Esophagus (tissue), 2 donors: Measurements from ENCODE around the gene AGBL5. TPM values are rescaled to one million over a fixed set of nuclear protein-coding genes. Genes with fewer than 3 reads are reported as not detected.

Experiments
- H3K27ac ChIP-seq, 2 donors: one replicate each; pipeline ENCODE4 v1.5.1; 2013; ENCODE audit warnings: low read depth in 2 of 2, mild to moderate bottlenecking in 2 of 2, inconsistent platforms in 1 of 2, low read length in 1 of 2, moderate library complexity in 1 of 2
- H3K27me3 ChIP-seq, 2 donors: one replicate each; pipeline ENCODE4 v1.6.1; 2013; ENCODE audit warnings: low read length in 2 of 2, control low read depth in 1 of 2, mild to moderate bottlenecking in 1 of 2; ENCODE audit not compliant: insufficient read depth in 2 of 2, control insufficient read depth in 1 of 2
- H3K36me3 ChIP-seq, 2 donors: one replicate each; pipeline ENCODE4 v1.6.1; 2013; ENCODE audit warnings: low read length in 1 of 2; ENCODE audit not compliant: control insufficient read depth in 2 of 2, insufficient read depth in 2 of 2
- H3K4me1 ChIP-seq, 2 donors: one replicate each; pipeline ENCODE4 v1.6.1; 2013; ENCODE audit warnings: low read length in 1 of 2; ENCODE audit not compliant: control insufficient read depth in 2 of 2, insufficient read depth in 2 of 2
- H3K4me3 ChIP-seq, 2 donors: one replicate each; pipeline ENCODE4 v1.5.1; 2013; ENCODE audit warnings: low read length in 2 of 2, mild to moderate bottlenecking in 2 of 2, low read depth in 1 of 2, moderate library complexity in 1 of 2
- H3K9me3 ChIP-seq, 2 donors: one replicate each; pipeline ENCODE4 v1.6.1; 2013; ENCODE audit warnings: mild to moderate bottlenecking in 2 of 2, low read depth in 1 of 2, low read length in 1 of 2, moderate library complexity in 1 of 2; ENCODE audit not compliant: control insufficient read depth in 2 of 2, insufficient read depth in 1 of 2
- WGBS, 2 donors: extraction: QIAGEN DNeasy Blood & Tissue Kit; methylation state at CpG; one replicate each; pipeline ENCODE4 v1.1.7; 2013; 5-methylcytosine and 5-hydroxymethylcytosine counted together
- polyA plus RNA-seq, 2 donors: library from polyadenylated mRNA; stranded (reverse); fragments of 200-250 nt; gene quantifications; one replicate each; pipeline ENCODE4 v1.2.3, GENCODE V29; 2013
- donor health status: healthy with polysubstance abuse.
- donor health status: Bipolar disorder and iron deficiency.

The AGBL5 gene, protein sequence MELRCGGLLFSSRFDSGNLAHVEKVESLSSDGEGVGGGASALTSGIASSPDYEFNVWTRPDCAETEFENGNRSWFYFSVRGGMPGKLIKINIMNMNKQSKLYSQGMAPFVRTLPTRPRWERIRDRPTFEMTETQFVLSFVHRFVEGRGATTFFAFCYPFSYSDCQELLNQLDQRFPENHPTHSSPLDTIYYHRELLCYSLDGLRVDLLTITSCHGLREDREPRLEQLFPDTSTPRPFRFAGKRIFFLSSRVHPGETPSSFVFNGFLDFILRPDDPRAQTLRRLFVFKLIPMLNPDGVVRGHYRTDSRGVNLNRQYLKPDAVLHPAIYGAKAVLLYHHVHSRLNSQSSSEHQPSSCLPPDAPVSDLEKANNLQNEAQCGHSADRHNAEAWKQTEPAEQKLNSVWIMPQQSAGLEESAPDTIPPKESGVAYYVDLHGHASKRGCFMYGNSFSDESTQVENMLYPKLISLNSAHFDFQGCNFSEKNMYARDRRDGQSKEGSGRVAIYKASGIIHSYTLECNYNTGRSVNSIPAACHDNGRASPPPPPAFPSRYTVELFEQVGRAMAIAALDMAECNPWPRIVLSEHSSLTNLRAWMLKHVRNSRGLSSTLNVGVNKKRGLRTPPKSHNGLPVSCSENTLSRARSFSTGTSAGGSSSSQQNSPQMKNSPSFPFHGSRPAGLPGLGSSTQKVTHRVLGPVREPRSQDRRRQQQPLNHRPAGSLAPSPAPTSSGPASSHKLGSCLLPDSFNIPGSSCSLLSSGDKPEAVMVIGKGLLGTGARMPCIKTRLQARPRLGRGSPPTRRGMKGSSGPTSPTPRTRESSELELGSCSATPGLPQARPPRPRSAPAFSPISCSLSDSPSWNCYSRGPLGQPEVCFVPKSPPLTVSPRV
- polyA plus RNA-seq: 10 to 100 TPM in 1 of 2 donors, 1 to 10 TPM in 1; 7.6 to 10.6 TPM

DNA sequence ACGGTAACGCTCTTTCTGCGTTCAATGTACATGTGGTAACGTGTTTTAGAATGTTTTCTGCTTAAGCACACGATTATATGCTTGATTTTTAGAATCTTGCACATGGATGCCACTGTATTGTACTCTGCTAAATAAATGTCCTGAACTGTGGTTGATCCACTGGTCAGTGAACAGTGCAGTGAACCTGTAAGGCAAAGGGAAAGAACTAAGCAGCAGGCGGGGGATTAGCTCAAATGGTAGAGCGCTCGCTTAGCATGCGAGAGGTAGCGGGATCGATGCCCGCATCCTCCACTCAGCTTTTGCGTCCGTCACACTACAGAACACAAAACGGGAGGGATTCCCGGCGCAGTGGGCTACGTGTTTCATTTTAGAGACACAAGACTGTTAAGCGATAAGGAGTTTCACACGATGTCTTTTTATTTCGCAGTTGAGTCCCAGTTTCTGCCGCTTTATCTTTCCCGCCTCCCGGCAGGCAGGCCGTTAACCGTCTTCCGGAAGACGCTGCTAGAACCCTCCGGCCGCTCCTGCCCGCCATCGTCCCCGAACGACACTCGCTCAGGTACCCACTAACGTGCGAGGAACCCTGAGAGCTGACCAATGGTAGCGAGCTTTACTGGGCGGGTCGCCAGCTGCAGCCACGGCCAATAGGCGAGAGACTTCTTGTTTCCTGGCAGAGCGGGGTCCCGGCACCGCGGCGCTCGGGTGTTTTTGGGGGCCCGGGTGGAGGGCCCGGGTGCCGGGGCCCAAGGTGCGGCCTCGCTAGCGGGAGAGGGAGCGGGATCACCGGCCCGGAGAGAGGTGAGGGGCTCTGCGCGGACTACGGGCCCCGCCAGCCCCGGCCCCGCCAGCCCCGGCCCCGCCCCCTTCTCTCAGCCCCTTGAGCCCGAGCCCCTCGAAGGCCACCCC is at the start of gene AGBL5:
AGBL5 (plus strand) TSS at position 673 of the 906 bp plus-strand sequence. CDS start 1,291 bp downstream, outside the sequence.
- Histone ChIP-seq H3K4me3 (peak within 1 kb of the TSS; percentile 60 to 74), H3K9me3 (no peaks in the 10 kb centered on the region), H3K27ac (peak within 1 kb of the TSS; percentile 91 to 93), H3K27me3 (no peaks in the 10 kb centered on the region), H3K4me1 (no peaks in the 10 kb centered on the region), H3K36me3 (peaks cover 8 to 16% of the 10 kb centered on the region in 2 donors)
- 0 to 1% methylated on average over 59 to 67 of the region's 67 CpGs for WGBS, 2 donors

DNA sequence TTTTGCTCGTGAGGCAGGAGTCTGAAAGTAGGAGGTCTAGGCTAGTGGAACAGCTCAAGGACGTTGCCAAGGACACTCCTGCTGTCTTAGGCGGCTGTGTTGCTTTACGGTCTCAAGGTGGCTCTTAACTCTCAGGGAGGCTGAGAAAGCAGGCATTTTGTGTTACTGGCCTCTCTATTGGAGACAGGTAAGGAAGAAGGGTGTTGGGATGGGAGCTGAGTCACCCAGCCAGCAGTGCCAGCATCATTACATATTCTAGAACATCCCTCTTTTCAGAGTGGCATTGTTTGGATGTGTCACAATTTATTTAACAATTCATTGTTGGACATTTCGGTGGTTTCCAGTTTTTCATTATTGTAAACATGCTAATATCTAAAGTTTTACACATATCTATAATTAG is 49.5 kb upstream of the AGBL5 start:
- Histone ChIP-seq H3K4me1 (peaks cover 0 to 3% of the 10 kb centered on the region in 2 donors), H3K27me3 (no peaks in the 10 kb centered on the region), H3K9me3 (no peaks in the 10 kb centered on the region), H3K27ac (no peak overlapping the region), H3K36me3 (no peaks in the 10 kb centered on the region), H3K4me3 (no peak overlapping the region)
- 58% methylated on average over 5 of the region's 5 CpGs for WGBS, 2 donors

DNA sequence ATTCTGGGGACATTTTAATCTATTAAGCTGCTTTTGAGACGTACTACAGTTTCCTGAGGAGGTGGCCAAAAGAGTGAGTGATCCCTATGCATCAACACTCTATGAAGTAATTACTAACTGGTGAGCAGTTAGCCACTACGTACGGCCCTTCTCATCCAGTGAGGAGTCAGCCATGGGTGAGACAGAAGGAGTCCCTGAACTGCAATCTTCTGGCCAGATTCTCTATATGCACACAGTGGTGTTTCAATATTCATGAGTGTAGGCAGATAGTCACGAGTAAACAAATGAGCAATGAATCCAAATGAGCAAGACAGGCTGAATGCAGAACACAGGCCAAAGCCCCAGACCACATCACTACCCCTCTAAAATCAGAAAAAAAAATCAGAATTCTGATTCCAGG is 48.5 kb upstream of the AGBL5 start:
- WGBS, 2 donors: 87 to 90% methylated on average over 4 of the region's 4 CpGs
- Histone ChIP-seq H3K9me3 (no peaks in the 10 kb centered on the region), H3K4me3 (no peak overlapping the region), H3K27me3 (no peaks in the 10 kb centered on the region), H3K4me1 (peaks cover 0 to 3% of the 10 kb centered on the region in 2 donors), H3K27ac (no peak overlapping the region), H3K36me3 (no peaks in the 10 kb centered on the region)

DNA sequence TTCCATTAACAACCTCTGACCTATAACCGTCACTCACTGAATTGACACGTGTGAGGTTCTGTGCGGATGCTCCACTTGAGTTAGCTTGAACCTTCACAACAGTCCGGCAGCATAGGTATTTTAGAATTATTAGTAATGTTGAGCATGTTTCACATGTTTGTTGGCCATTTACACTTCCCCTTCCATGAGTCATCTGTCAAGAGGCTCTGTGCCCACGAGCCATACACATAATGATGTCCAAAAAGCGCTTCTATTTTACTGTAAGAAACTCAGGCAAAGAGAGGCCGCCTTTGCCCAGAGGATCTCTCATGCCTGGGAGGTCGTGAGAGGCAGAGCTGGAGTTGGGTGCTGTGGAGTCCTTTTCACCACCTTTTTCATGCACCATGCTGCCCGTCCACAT is 47.6 kb upstream of the AGBL5 start:
- Histone ChIP-seq H3K9me3 (no peaks in the 10 kb centered on the region), H3K36me3 (no peaks in the 10 kb centered on the region), H3K4me1 (peaks cover 0 to 3% of the 10 kb centered on the region in 2 donors), H3K27me3 (no peaks in the 10 kb centered on the region), H3K27ac (no peak overlapping the region), H3K4me3 (no peak overlapping the region)
- 78 to 82% methylated on average over 9 of the region's 9 CpGs for WGBS, 2 donors

DNA sequence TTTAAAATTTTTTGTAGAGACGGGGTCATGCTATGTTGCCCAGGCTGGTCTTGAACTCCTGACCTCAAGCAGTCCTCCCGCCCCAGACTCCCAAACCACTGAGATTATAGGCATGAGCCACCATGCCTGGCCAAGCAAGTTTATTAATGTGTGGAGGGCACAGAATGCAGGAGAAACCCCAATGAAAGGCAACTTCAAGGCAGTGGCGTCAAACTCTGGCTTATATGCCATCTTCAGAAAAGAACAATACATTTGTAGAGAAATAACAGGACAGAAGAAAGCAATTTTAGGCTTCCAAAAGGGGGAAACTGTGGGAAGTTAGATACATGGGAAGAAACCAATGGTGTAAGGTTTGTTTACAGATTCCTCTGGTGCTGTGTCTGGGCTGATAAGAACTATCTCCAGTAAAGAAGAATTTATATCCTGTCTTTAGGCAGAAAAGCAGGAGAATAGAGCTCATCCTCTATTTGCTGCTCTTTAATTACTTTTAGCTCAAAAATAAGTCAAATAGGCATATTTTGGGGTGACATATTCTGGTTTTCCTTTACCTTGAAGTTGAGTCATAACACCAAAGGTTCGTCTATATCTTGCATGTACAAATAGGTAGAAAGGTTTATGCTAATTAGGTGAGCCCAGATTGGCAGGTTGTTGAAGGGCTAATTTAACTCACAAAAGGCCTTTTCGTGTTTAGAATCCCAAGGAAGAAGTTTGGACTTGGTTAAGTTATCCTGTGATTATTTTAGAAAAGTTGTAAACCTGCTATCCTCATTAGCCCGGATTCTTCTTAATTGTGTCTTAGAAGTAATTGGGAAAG is 44.7 kb upstream of the AGBL5 start:
- no peaks in the 10 kb centered on the region for H3K36me3 ChIP-seq
- H3K4me3 ChIP-seq: no peak overlapping the region
- WGBS, 2 donors: 74 to 77% methylated on average over 6 of the region's 6 CpGs
- H3K27ac ChIP-seq: no peak overlapping the region
- H3K9me3 ChIP-seq: no peaks in the 10 kb centered on the region
- H3K27me3 ChIP-seq: no peaks in the 10 kb centered on the region
- H3K4me1 ChIP-seq: peaks cover 0 to 3% of the 10 kb centered on the region in 2 donors

DNA sequence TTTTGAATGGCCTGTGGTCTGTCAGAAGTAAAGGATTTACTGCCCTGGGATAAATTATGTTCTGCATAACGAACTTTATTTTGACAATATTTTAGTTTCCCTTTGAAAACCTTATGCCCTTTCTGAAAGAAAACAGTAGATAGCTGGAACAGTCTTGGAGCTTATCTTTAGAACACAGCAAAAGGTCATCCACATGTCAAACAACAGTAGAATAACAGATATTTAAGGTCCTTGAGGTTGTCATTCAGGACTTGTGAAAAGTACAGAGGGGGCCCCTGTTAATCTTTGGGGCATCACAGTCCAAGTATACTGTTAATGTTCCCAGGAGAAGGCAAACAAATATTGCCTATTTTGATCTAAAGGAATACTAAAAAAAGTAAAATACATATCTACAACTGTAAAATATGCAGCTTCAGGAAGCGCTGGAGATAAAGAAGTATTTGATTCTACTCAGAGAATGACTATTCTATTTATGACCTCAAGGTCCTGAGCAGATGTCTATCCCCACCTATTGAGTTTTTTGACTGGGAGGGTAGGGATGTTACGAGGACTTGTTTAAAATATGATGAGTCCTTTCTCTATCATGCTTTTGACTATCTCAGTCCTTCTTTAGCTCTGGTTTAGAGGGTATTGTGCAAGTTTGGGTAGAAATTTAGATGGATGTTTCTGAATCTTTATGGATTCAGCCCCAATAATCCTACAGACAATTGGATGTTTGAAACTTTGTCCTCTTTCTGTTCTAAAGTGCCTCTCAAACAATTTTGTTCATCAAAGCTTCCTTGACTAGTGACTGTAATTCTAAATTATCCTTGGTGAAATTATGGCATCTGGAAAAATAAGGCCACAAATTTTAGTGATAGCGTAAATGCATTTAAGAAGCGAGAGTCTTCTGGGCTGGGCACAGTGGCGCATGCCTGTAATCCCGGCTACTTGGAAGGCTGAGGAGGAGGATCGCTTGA is 43.8 kb upstream of the AGBL5 start:
- H3K9me3 ChIP-seq: no peaks in the 10 kb centered on the region
- H3K4me1 ChIP-seq: no peaks in the 10 kb centered on the region
- H3K27me3 ChIP-seq: no peaks in the 10 kb centered on the region
- 81 to 82% methylated on average over 8 of the region's 8 CpGs for WGBS, 2 donors
- no peak overlapping the region for H3K27ac ChIP-seq
- no peak overlapping the region for H3K4me3 ChIP-seq
- H3K36me3 ChIP-seq: no peaks in the 10 kb centered on the region

DNA sequence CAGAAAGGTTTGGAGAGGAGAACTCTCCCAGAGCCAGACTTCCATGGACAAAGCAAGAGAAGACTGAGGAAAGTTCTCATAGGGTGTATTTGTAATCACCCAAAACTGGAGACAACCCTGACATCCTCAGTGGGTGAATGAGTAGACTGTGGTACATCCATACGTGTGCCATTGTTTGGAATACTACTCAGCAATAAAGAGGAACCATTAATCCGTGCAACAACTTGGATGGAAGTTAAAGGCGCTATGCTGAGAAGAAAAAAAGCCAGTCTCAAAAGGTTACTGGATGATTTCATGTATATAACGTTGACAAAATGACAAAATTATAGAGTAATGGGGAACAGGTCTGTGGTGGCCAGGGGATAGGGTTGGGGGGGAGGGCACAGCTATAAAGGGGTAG is 42.8 kb upstream of the AGBL5 start:
- no peaks in the 10 kb centered on the region for H3K36me3 ChIP-seq
- H3K4me1 ChIP-seq: no peaks in the 10 kb centered on the region
- WGBS, 2 donors: 92 to 93% methylated on average over 4 of the region's 4 CpGs
- H3K4me3 ChIP-seq: no peak overlapping the region
- no peaks in the 10 kb centered on the region for H3K27me3 ChIP-seq
- no peak overlapping the region for H3K27ac ChIP-seq
- H3K9me3 ChIP-seq: no peaks in the 10 kb centered on the region

DNA sequence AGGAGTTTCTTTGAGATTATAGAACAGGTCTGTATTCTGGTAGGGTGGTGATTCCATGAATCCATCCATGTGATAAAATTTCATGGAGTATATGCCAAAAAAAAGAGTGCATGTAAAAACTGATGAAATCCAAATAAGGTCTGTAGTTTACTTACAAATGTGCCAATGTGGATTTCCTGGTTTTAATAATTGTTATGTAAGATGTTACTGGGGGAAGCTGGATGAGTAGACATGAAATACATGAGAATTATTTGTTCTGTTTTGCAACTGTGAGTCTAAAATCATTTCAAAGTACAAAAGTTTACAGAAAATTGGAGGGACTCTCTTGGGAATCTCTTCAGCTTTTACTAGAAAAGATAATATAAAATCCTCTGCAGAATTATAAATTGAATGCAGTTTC is 42.4 kb upstream of the AGBL5 start:
- H3K4me3 ChIP-seq: no peak overlapping the region
- no peaks in the 10 kb centered on the region for H3K36me3 ChIP-seq
- H3K27ac ChIP-seq: no peak overlapping the region
- no peaks in the 10 kb centered on the region for H3K9me3 ChIP-seq
- no peaks in the 10 kb centered on the region for H3K4me1 ChIP-seq
- H3K27me3 ChIP-seq: no peaks in the 10 kb centered on the region
